Erythroblast (primary cell): Measurements from ENCODE around the gene SERPINB13.

Experiments used
- GATA1 ChIP-seq: IDR thresholded peaks from 2 replicates; pipeline ENCODE4 v1.6.1; 2011; ENCODE audit warnings: low read depth, mild to moderate bottlenecking, control low read depth, low read length, moderate library complexity
- POLR2A ChIP-seq: IDR thresholded peaks from 2 replicates; pipeline ENCODE4 v1.6.1; 2011; ENCODE audit warnings: mild to moderate bottlenecking, low read length

- TF ChIP-seq POLR2A (no peak), GATA1 (no peak)
Observed at GRCh38 chr18:63553081-63553480, 34.1 kb upstream of the SERPINB13 start.
